H1 (cell line): Measurements from ENCODE around the gene CST4. TPM values are rescaled to one million over a fixed set of nuclear protein-coding genes. Genes with fewer than 3 reads are reported as not detected.

Experiments used
- CTCF ChIA-PET: fragments of 300-600 bp; sonication (Branson Sonifier 250); formaldehyde crosslinking; loops from one replicate; lab custom pipeline; 2021; ENCODE audit not compliant: partially characterized antibody; lab: Charles Lee
- POLR2A ChIA-PET: fragments of 300-600 bp; sonication (Branson Sonifier 250); formaldehyde crosslinking; loops from one replicate; lab custom pipeline; 2021; ENCODE audit warnings: inconsistent platforms; ENCODE audit not compliant: partially characterized antibody; lab: Charles Lee
- DNase-seq, 2 experiments: peaks; one replicate each; pipeline versions ENCODE4 v3.0.0 to v3.0.0-alpha.2; 2010 to 2022; ENCODE audit warnings: low spot score in 2 of 2, low read depth in 1 of 2, mixed read lengths in 1 of 2
- FAIRE-seq: peaks from 2 replicates; lab custom pipeline; 2011; peaks lifted over from hg19 to GRCh38; lab: Jason Lieb, UNC
- H2AFZ ChIP-seq: 2 replicates; pipeline ENCODE4 v1.8.1; 2012; ENCODE audit warnings: low read length, inconsistent platforms
- H2AK5ac ChIP-seq: 2 replicates; pipeline ENCODE4 v1.6.1; 2013; ENCODE audit warnings: low read depth, low read length
- H2BK120ac ChIP-seq: replicated peaks from 2 replicates; pipeline ENCODE3; 2013; ENCODE audit warnings: low read depth, low read length, inconsistent platforms
- H2BK12ac ChIP-seq: 2 replicates; pipeline ENCODE4 v1.6.1; 2013; ENCODE audit warnings: low read depth, low read length
- H2BK15ac ChIP-seq: 2 replicates; pipeline ENCODE4 v1.6.1; 2013; ENCODE audit warnings: low read length
- H2BK20ac ChIP-seq: 2 replicates; pipeline ENCODE4 v1.6.1; 2013; ENCODE audit warnings: low read length
- H2BK5ac ChIP-seq: 2 replicates; pipeline ENCODE4 v1.6.1; 2013; ENCODE audit warnings: low read depth, low read length
- H3K14ac ChIP-seq: 2 replicates; pipeline ENCODE4 v1.6.1; 2013; ENCODE audit warnings: inconsistent platforms; ENCODE audit not compliant: insufficient read length
- H3K18ac ChIP-seq: 2 replicates; pipeline ENCODE4 v1.6.1; 2013; ENCODE audit warnings: low read length; ENCODE audit errors: extremely low read depth
- H3K23ac ChIP-seq: 2 replicates; pipeline ENCODE4 v1.6.1; 2013; ENCODE audit warnings: inconsistent platforms; ENCODE audit not compliant: insufficient read length
- H3K23me2 ChIP-seq: 2 replicates; pipeline ENCODE4 v1.6.1; 2013; ENCODE audit warnings: low read depth, low read length
- H3K27ac ChIP-seq: 2 replicates; pipeline ENCODE4 v1.6.1; 2011; ENCODE audit warnings: low read depth, low read length, inconsistent platforms
- H3K27me3 ChIP-seq, 4 experiments: replicated peaks in 1 of 4; 1 replicate in 1 of 4; 2 replicates in 3 of 4; pipeline versions ENCODE4 v1.6.1 to v1.8.1; 2011 to 2013; ENCODE audit warnings: low read length in 3 of 4, mild to moderate bottlenecking in 3 of 4, inconsistent platforms in 2 of 4, mixed read lengths in 2 of 4, moderate library complexity in 1 of 4; ENCODE audit not compliant: control insufficient read depth in 3 of 4, insufficient read depth in 3 of 4; ENCODE audit errors: extremely low read depth in 1 of 4
- H3K36me3 ChIP-seq, 4 experiments: 2 replicates each; pipeline versions ENCODE4 v1.6.1 to v1.8.1; 2011 to 2013; ENCODE audit warnings: mild to moderate bottlenecking in 4 of 4, low read length in 3 of 4, moderate library complexity in 2 of 4, control low read depth in 1 of 4, inconsistent platforms in 1 of 4; ENCODE audit not compliant: insufficient read depth in 4 of 4, control insufficient read depth in 2 of 4
- H3K4ac ChIP-seq: replicated peaks from 2 replicates; pipeline ENCODE3; 2013; ENCODE audit warnings: low read length, low read depth, mixed read lengths, inconsistent platforms; ENCODE audit not compliant: insufficient read length
- H3K4me1 ChIP-seq, 4 experiments: replicated peaks in 1 of 4; 1 replicate in 1 of 4; 2 replicates in 3 of 4; pipeline versions ENCODE4 v1.6.1 to v1.8.1; 2011 to 2013; ENCODE audit warnings: low read length in 3 of 4, inconsistent platforms in 2 of 4, mixed read lengths in 1 of 4; ENCODE audit not compliant: insufficient read depth in 4 of 4, control insufficient read depth in 3 of 4
- H3K4me2 ChIP-seq, 2 experiments: 2 replicates each; pipeline versions ENCODE4 v1.6.1 to v1.8.1; 2011 to 2013; ENCODE audit warnings: low read depth in 2 of 2, low read length in 2 of 2, control low read depth in 1 of 2, inconsistent platforms in 1 of 2, mild to moderate bottlenecking in 1 of 2; ENCODE audit not compliant: insufficient read depth in 1 of 2
- H3K4me3 ChIP-seq, 4 experiments: fragments of 200-600, 300-600 bp in 1 of 4; sonication (generic), shearing (Covaris generic), sonication (Bioruptor Twin) in 1 of 4; 2 replicates each; pipeline versions ENCODE4 v1.5.1 to v1.8.1; 2011 to 2016; ENCODE audit warnings: low read length in 4 of 4, low read depth in 3 of 4, control low read depth in 2 of 4, inconsistent platforms in 2 of 4, mild to moderate bottlenecking in 2 of 4, mixed read lengths in 1 of 4, moderate library complexity in 1 of 4; ENCODE audit not compliant: insufficient read depth in 2 of 4; ENCODE audit errors: extremely low read depth in 1 of 4
- H3K56ac ChIP-seq: replicated peaks from 2 replicates; pipeline ENCODE3; 2013; ENCODE audit warnings: low read depth, mild to moderate bottlenecking, mixed read lengths, low read length, inconsistent platforms; ENCODE audit not compliant: insufficient read length
- H3K79me1 ChIP-seq: 2 replicates; pipeline ENCODE4 v1.6.1; 2013; ENCODE audit warnings: low read depth, low read length, control low read depth
- H3K79me2 ChIP-seq, 2 experiments: 2 replicates each; pipeline versions ENCODE4 v1.6.1 to v1.8.1; 2012 to 2013; ENCODE audit warnings: low read length in 2 of 2, mild to moderate bottlenecking in 2 of 2, inconsistent platforms in 1 of 2; ENCODE audit not compliant: insufficient read depth in 2 of 2, control insufficient read depth in 1 of 2
- H3K9ac ChIP-seq, 4 experiments: replicated peaks in 1 of 4; 1 replicate in 1 of 4; 2 replicates in 3 of 4; pipeline versions ENCODE4 v1.6.1 to v1.8.1; 2011 to 2013; ENCODE audit warnings: low read depth in 3 of 4, low read length in 3 of 4, control low read depth in 2 of 4, mild to moderate bottlenecking in 2 of 4, moderate library complexity in 2 of 4, inconsistent platforms in 1 of 4; ENCODE audit errors: extremely low read depth in 1 of 4
- H3K9me3 ChIP-seq, 2 experiments: 2 replicates each; pipeline versions ENCODE4 v1.6.1 to v1.8.1; 2012 to 2013; ENCODE audit warnings: mild to moderate bottlenecking in 2 of 2, moderate library complexity in 2 of 2, control low read depth in 1 of 2, inconsistent platforms in 1 of 2, low read depth in 1 of 2, low read length in 1 of 2, mixed read lengths in 1 of 2; ENCODE audit not compliant: insufficient read depth in 2 of 2
- H4K20me1 ChIP-seq, 2 experiments: replicated peaks in 1 of 2; 2 replicates each; pipeline versions ENCODE3 to v1.8.1; 2011 to 2013; ENCODE audit warnings: inconsistent platforms in 2 of 2, low read length in 2 of 2, mild to moderate bottlenecking in 1 of 2; ENCODE audit not compliant: insufficient read depth in 2 of 2, control insufficient read depth in 1 of 2
- H4K5ac ChIP-seq: 2 replicates; pipeline ENCODE4 v1.6.1; 2013; ENCODE audit warnings: low read length, low read depth, mixed read lengths, inconsistent platforms; ENCODE audit not compliant: insufficient read length
- H4K8ac ChIP-seq: 2 replicates; pipeline ENCODE4 v1.8.0; 2013; ENCODE audit warnings: mild to moderate bottlenecking, moderate library complexity, low read length, inconsistent platforms; ENCODE audit not compliant: insufficient read depth; ENCODE audit errors: extremely low read depth
- H4K91ac ChIP-seq: replicated peaks from 2 replicates; pipeline ENCODE3; 2013; ENCODE audit warnings: low read length, mixed read lengths, inconsistent platforms; ENCODE audit not compliant: insufficient read length
- CHD2 ChIP-seq: IDR thresholded peaks from 2 replicates; pipeline ENCODE4 v1.6.1; 2012; ENCODE audit warnings: low read length, improper control_type of control experiment
- KDM5A ChIP-seq: fragments of 200-600 bp; IDR thresholded peaks from 2 replicates; pipeline ENCODE4 v1.7.1; 2012; ENCODE audit warnings: mild to moderate bottlenecking, low read length, inconsistent platforms, mixed read lengths
- RNF2 ChIP-seq: fragments of 200-900, 300-1000 bp; sonication (generic); IDR thresholded peaks from 2 replicates; pipeline ENCODE4 v1.7.1; 2016; ENCODE audit warnings: borderline replicate concordance, low read depth, mild to moderate bottlenecking, antibody characterized with exemption, low read length; ENCODE audit not compliant: poor library complexity, severe bottlenecking; ENCODE audit errors: missing control alignments
- WGBS, 2 experiments: shearing (Covaris generic) in 1 of 2; methylation state at CpG; one replicate each; pipeline versions ENCODE4 v1.1.6 to v1.1.7; 2013 to 2015; ENCODE audit warnings: low lambda C conversion rate in 2 of 2, mixed read lengths in 2 of 2, inconsistent platforms in 1 of 2, low coverage in 1 of 2, missing lambda C conversion rate in 1 of 2; ENCODE audit not compliant: insufficient replicate concordance in 2 of 2, insufficient coverage in 1 of 2, insufficient read length in 1 of 2; ENCODE audit errors: extremely low coverage in 1 of 2, missing lambda C conversion rate in 1 of 2; 5-methylcytosine and 5-hydroxymethylcytosine counted together
- polyA plus RNA-seq, 7 experiments: library from polyadenylated mRNA; depleted of rRNA in 3 of 7; stranded (reverse) in 5 of 7; unstranded in 2 of 7; fragments of >200 nt in 5 of 7; fragments of 200-250 nt in 2 of 7; gene quantifications; 1 replicate in 5 of 7; 2 replicates in 1 of 7; 4 replicates in 1 of 7; pipeline versions ENCODE4 v1.2.1 to v1.2.3, GENCODE V29; 2011 to 2013; ENCODE audit warnings: missing spikeins in 2 of 7, mixed read lengths in 2 of 7
- total RNA-seq: library from RNA; stranded (reverse); fragmentation: NEBNext Ultra II Directional; extraction: Animal tissue kit (Norgen Biotek cat#: 25700); gene quantifications from 2 replicates; pipeline ENCODE4 v1.2.1, GENCODE V29; 2021

The CST4 gene
- total and polyA plus RNA-seq, 2 of the 8 experiments (the other 6 are each of a cell fraction or from before 2014, with no cell fraction given), result not detected

- CTCF ChIA-PET, result interaction anchor here (0.8 to 2.1 kb wide), 5 partner anchors 13 to 34 kb away, joined by 4 to 7 read pairs (median 5); partner anchors contain the start of gene CST4
- Histone ChIP-seq H3K79me2 (no peaks in the 10 kb centered on the region), H3K23ac (no peak overlapping the region), H2AFZ (no peak overlapping the region), H3K79me1 (no peaks in the 10 kb centered on the region), H3K18ac (no peak overlapping the region), H3K4me3 (no peak overlapping the region), H3K4me1 (no peaks in the 10 kb centered on the region), H4K8ac (no peak overlapping the region), H3K14ac (no peak overlapping the region), H3K4me2 (no peak overlapping the region), H2BK5ac (no peak overlapping the region), H3K56ac (no peak overlapping the region), H3K27ac (no peak overlapping the region), H2BK20ac (no peak overlapping the region), H3K9me3 (no peaks in the 10 kb centered on the region), H2BK15ac (no peak overlapping the region), H2BK12ac (no peak overlapping the region), H3K36me3 (no peaks in the 10 kb centered on the region), H3K27me3 (no peaks in the 10 kb centered on the region), H4K20me1 (no peaks in the 10 kb centered on the region), H4K5ac (no peak overlapping the region), H3K4ac (no peak overlapping the region), H3K9ac (no peak overlapping the region), H2AK5ac (no peak overlapping the region), H3K23me2 (no peaks in the 10 kb centered on the region; the same call in 1 of the 2 replicates), H4K91ac (no peak overlapping the region), H2BK120ac (no peak overlapping the region)
- no peak for DNase-seq
- POLR2A ChIA-PET, result no interaction called here
- FAIRE-seq, result no peak
- WGBS, 2 experiments, result 83% methylated on average over 4 of the region's 4 CpGs; no CpG with 5 or more reads in 1 of the 2 experiments
- no peak for TF ChIP-seq CHD2
- TF ChIP-seq RNF2, result no peak
- no peak for TF ChIP-seq KDM5A
Observed at GRCh38 chr20:23702021-23702420, 13.2 kb upstream of the CST4 start.
